GM12865 (cell line): ENCODE data around the gene FOXJ3.

Source experiments
- DNase-seq: peaks from one replicate; pipeline ENCODE4 v3.0.0; 2010; ENCODE audit warnings: low read depth
- H3K4me3 ChIP-seq: 2 replicates; pipeline ENCODE4 v1.5.1; 2011; ENCODE audit warnings: mild to moderate bottlenecking, low read depth, low read length, control low read depth
- TF ChIP-seq, protein P1 (sequence below): IDR thresholded peaks from 2 replicates; pipeline ENCODE4 v1.5.1; 2011; ENCODE audit warnings: low read length, control low read depth, low read depth, inconsistent platforms; ENCODE audit not compliant: insufficient read depth; ENCODE audit errors: missing control alignments

FOXJ3 gene

DNA sequence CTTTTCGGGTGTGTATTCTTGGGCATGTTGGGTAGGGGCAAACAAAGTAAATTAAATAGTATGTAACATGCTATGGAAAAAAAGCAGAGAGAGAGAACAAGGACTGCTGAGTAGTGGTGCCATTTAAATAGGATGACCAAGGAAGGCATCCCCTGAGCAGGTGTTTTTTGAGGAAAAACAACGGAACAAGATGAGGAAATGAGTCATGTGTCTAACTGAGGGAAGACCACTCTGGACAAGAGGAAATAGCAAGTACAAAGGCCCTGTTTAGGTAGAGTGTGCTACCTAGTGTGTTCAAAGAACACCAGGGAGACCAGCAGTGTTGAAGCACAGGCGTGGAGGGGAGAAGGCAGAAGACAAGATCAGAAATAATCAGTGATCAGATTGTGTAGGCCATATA lies 150.4 kb downstream of the FOXJ3 start:
- no peak overlapping the region for H3K4me3 ChIP-seq
- TF ChIP-seq, protein P1, sequence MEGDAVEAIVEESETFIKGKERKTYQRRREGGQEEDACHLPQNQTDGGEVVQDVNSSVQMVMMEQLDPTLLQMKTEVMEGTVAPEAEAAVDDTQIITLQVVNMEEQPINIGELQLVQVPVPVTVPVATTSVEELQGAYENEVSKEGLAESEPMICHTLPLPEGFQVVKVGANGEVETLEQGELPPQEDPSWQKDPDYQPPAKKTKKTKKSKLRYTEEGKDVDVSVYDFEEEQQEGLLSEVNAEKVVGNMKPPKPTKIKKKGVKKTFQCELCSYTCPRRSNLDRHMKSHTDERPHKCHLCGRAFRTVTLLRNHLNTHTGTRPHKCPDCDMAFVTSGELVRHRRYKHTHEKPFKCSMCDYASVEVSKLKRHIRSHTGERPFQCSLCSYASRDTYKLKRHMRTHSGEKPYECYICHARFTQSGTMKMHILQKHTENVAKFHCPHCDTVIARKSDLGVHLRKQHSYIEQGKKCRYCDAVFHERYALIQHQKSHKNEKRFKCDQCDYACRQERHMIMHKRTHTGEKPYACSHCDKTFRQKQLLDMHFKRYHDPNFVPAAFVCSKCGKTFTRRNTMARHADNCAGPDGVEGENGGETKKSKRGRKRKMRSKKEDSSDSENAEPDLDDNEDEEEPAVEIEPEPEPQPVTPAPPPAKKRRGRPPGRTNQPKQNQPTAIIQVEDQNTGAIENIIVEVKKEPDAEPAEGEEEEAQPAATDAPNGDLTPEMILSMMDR, result no peak
- no peak for DNase-seq

DNA sequence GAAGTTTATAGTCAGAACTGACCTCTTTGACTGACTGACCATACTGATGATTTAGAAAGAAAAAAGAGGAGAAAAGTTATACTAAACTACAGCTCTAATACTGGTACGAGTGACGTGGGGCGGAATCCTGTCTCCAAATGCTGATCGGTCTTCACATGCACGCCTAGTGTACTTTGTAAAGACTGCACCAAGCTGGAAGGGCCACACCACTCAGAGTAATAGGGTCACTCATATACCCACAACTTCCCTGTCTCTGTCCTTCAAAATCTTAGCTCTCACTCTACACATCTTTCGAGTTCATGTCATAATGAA lies 151.1 kb downstream of the FOXJ3 start:
- TF ChIP-seq, protein P1, result no peak
- H3K4me3 ChIP-seq, result no peak overlapping the region
- no peak for DNase-seq

DNA sequence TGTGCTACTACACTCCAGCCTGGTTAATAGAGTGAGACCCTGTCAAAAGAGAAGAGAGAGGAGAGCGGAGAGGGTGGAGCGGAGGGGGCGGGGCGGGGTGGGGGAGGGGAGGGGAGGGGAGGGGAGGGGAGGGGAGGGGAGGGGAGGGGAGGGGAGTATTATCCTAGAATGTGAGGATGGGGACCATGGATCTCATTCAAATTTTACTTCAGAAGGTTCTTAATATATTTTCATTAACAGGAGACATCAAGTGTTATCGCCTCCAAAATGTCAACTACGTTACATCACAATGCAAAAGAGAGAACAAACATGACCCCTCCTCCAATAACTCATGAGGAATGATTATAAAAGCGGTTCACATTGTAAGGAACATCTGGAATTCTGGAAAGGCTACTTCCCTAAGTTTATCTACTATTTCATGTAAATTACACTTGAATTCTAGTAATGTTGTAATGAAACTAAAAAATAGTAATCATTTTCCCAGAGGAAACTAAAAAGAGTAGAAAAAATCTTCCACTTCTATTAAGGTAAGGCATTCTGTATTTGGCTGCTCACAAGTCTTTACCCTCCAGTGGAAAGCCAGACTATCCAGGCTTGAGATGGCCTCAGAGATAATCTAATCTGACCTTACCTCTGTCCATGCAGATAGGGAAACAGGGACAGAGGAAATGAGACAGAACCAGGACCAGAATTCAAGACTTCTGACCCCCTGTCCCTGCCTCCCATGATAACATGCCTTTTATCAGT lies 151.7 kb downstream of the FOXJ3 start:
- H3K4me3 ChIP-seq, result no peak overlapping the region
- no peak for DNase-seq
- TF ChIP-seq, protein P1, result no peak

DNA sequence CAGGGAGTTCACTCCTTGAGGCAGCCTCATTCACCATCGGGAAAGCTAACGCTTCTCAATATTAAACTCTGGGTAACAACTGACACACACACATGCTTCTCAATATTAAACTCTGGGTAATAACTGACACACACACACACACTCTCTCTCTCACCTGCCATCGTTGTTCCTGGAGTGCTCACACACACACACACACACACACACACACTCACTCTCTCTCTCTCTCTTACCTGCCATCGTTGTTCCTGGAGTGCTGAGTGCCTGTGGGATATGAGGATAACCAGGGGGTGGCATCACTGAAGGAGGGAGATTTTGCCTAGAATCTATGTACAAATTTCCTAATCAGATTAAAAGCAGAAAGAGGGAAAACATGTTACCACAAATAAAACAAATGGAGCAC lies 153.3 kb downstream of the FOXJ3 start:
- TF ChIP-seq, protein P1, result no peak
- no peak overlapping the region for H3K4me3 ChIP-seq
- no peak for DNase-seq

DNA sequence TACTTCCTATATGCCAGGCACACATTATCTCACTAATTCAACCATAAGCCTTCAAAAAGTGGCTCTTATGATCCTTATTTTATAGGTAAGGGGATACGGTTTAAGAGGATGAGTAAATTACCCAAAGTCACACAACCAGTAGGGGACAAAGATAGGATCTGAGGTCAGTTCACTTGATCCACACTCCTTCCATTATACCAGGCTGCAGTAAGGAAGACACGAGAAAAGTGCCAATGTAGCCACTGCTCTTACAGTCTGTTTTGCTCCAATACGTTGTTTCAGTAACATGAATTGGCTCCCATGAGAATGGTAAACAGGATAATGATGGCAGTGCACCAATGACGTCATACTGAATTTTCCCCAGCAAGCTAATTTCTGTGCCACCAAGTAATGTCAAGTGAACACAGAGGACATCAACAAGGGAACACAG lies 155.1 kb downstream of the FOXJ3 start:
- TF ChIP-seq, protein P1, result no peak
- H3K4me3 ChIP-seq, result no peak overlapping the region
- DNase-seq, result no peak

DNA sequence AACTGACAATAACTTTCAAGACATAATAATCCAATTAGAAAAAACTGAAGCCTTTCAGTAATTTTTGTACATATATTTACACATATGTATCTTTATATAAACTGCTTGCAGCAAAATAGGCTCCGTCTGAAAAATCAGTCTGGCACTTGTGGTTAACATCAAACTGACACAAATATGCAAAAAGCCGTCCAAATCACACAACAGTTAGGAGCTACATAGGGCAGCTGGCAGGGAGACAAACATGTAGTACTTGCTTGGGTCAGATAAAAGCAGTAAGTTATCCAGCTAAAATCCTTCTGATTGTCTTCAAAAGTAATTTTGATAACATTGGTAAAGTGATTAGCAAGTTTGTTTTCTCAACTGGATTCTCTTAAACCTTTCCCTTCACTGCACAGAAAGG lies 155.8 kb downstream of the FOXJ3 start:
- no peak for DNase-seq
- H3K4me3 ChIP-seq, result no peak overlapping the region
- TF ChIP-seq, protein P1, result no peak

DNA sequence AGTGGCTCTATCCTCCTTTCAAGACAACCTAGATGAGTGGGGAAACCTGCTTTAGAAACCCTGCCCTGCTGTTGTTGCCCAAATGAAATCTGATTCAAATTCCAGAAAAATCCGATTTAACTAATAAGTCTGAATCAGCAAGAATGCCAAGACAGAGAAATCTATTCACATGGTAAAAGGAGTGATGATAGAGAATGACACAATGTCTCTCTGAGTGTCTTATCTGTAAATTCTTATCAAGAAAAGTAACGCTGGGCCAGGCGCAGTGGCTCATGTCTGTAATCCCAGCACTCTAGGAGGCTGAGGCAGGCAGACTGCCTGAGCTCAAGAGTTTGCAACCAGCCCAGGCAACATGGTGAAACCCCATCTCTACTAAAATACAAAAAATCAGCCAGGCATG lies 156.8 kb downstream of the FOXJ3 start:
- TF ChIP-seq, protein P1, result no peak
- H3K4me3 ChIP-seq, result no peak overlapping the region
- no peak for DNase-seq
